Activated naive CD8-positive, alpha-beta T cell treated with anti-CD3 and anti-CD28 coated beads for 36 hours (primary cell): ENCODE data around the gene KRT4. TPM values are rescaled to one million over a fixed set of nuclear protein-coding genes. Genes with fewer than 3 reads are reported as not detected.
A peak's percentile ranks its signal among the peaks of the same experiment; 100 is the strongest.

Experiments
- DNase-seq: peaks from one replicate; pipeline ENCODE4 v3.0.0; 2021
- H3K27ac Mint-ChIP-seq: one replicate; pipeline ENCODE4 v1.8.0; 2022; ENCODE audit warnings: mild to moderate bottlenecking, moderate library complexity, mixed read lengths
- H3K27me3 Mint-ChIP-seq: one replicate; pipeline ENCODE4 v1.8.0; 2022; ENCODE audit warnings: mild to moderate bottlenecking, mixed read lengths
- H3K36me3 Mint-ChIP-seq: one replicate; pipeline ENCODE4 v1.8.0; 2021; ENCODE audit warnings: mild to moderate bottlenecking, mixed read lengths
- H3K4me1 Mint-ChIP-seq: one replicate; pipeline ENCODE4 v1.8.0; 2021; ENCODE audit warnings: mixed read lengths
- H3K4me3 Mint-ChIP-seq: one replicate; pipeline ENCODE4 v1.8.0; 2022; ENCODE audit warnings: mild to moderate bottlenecking, moderate library complexity, mixed read lengths
- H3K9me3 Mint-ChIP-seq: one replicate; pipeline ENCODE4 v1.8.0; 2022; ENCODE audit warnings: mixed read lengths
- total RNA-seq, 2 experiments: library from RNA; stranded (reverse); gene quantifications; one replicate each; pipeline ENCODE4 v1.2.3, GENCODE V29; 2021

The KRT4 gene
- total RNA-seq, 2 experiments from 2014 or later = 0.22 TPM; not detected in 1

DNA sequence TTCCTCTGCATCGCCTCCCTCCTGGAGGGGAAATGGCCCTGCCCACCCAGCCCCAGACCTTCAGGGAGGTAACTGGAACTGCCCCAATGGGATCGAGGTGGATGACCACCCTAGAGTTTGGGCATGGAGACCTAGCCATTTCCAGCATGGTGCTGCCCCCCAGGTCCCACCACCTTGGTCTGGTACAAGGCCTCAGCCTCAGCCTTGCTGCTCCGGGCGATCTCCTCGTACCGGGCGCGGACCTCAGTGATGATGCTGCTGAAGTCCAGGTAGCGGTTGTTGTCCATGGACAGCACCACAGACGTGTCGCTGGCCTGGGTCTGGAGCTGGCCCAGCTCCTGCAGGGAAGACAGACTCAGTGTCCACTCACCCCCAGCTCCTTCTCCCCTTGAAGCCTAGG lies 30.5 kb upstream of the KRT4 start:
- no peaks in the 10 kb centered on the region for H3K9me3 Mint-ChIP-seq
- no peak overlapping the region for H3K4me3 Mint-ChIP-seq
- H3K27ac Mint-ChIP-seq = no peak overlapping the region

GRCh38 chr12:52839436-52840105 lies 25.7 kb upstream of the KRT4 start:
- DNase-seq = no peak
- Mint-ChIP-seq H3K27me3 (no peaks in the 10 kb centered on the region), H3K4me3 (no peak overlapping the region), H3K9me3 (no peaks in the 10 kb centered on the region), H3K27ac (no peak overlapping the region), H3K36me3 (no peaks in the 10 kb centered on the region), H3K4me1 (peaks cover 47% of the 10 kb centered on the region)

More for the DNA sequence above, 30.5 kb upstream of the KRT4 start:
- no peak for DNase-seq
- no peaks in the 10 kb centered on the region for H3K27me3 Mint-ChIP-seq
- H3K4me1 Mint-ChIP-seq = peaks cover 8% of the 10 kb centered on the region
- H3K36me3 Mint-ChIP-seq = no peaks in the 10 kb centered on the region

DNA sequence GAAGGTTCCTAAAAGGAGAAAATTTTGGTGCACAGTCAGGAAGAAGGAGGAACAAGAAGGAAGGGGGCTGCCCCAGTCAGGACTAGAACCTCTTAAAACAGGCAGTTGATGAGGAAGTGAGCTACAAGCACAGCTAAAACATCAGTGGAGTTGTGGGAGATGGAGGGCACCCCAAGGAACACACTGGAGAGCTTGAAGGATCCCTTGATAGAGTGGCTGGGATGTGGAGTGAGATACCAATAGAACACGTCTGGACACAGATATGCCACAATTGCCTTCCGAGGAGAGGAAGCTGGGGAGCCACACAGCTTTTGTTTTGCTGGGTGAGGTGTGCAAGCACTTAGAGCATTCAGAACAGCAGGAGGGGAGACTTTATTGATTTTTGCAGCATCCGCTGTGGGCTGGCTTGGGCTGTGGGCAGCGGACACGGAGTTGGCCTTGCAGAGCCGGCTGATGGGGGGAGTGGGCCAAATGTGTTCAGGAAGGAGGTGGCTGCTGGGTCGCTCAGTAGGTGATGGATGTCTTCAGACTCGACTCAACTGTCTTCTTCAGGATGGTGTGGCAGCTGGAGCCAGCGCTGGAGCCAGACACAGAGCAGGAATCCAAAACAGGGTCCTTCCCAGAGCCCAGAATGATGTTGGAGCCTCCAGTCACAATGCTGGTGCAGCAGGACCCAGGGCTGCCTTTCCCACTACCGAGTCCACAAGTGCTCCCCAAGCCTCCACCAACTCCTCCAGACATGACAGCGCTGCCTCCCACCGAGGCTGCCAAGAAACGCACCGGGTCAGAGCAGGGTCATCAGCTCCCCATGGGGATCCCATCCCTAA lies 24.9 kb upstream of the KRT4 start:
- Mint-ChIP-seq H3K9me3 (no peaks in the 10 kb centered on the region), H3K27ac (no peak overlapping the region), H3K4me1 (peaks cover 46% of the 10 kb centered on the region), H3K36me3 (no peaks in the 10 kb centered on the region), H3K4me3 (no peak overlapping the region), H3K27me3 (no peaks in the 10 kb centered on the region)
- DNase-seq = no peak

DNA sequence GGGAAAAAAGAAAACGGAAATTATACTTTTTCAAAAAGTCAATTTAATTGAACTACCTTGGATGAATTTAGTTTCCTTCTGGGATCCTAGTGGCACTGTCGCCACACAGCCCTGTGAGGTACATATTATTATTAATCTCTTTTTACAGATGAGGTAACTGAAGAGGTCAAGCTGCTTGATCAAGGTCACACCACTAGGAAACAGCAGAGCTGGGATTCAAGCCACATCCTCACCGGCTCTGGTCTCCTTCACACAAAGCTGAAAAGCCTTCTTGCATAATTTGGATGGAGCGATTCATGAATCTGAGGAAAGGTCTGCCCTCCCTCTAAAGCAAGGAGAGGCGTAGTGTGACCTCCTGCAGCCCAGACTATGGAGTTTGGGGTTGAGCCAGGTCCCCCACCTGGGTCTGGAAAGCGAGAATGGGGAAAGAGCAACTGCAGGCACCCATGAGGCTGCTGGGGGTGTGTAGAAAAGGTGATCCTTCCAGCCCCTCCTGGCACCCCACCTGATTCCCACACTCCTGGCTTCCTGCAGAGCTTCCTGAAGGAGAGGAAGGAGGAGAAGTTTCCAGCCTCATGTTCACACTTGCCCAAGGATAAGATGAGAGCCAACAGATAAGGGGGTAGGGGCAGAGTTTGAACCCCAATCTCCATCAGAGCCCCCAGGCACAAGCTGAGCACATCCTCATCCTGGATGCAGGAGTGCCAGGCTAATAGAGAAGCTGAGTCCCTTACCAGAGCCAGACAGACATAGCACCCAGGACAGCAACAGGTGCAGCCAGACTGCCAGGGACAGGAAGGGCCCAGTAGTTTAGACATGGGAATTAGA lies 24.1 kb upstream of the KRT4 start:
- no peaks in the 10 kb centered on the region for H3K36me3 Mint-ChIP-seq
- H3K4me3 Mint-ChIP-seq = no peak overlapping the region
- H3K9me3 Mint-ChIP-seq = no peaks in the 10 kb centered on the region
- H3K27ac Mint-ChIP-seq = peak overlapping the region; percentile 89
- peaks cover 45% of the 10 kb centered on the region for H3K4me1 Mint-ChIP-seq
- no peaks in the 10 kb centered on the region for H3K27me3 Mint-ChIP-seq
- DNase-seq = no peak

- Mint-ChIP-seq H3K4me1 (peaks cover 43% of the 10 kb centered on the region), H3K27me3 (no peaks in the 10 kb centered on the region), H3K9me3 (no peaks in the 10 kb centered on the region), H3K4me3 (peak overlapping the region; percentile 35), H3K36me3 (no peaks in the 10 kb centered on the region), H3K27ac (peak overlapping the region; percentile 89)
- peak; percentile 7 for DNase-seq
Observed at GRCh38 chr12:52837413-52837741, 23.5 kb upstream of the KRT4 start.

GRCh38 chr12:52836491-52837412 lies 22.8 kb upstream of the KRT4 start:
- H3K27ac Mint-ChIP-seq = peak overlapping the region; percentile 89
- no peaks in the 10 kb centered on the region for H3K36me3 Mint-ChIP-seq
- H3K4me3 Mint-ChIP-seq = peak overlapping the region; percentile 51
- no peak for DNase-seq
- H3K9me3 Mint-ChIP-seq = no peaks in the 10 kb centered on the region
- H3K27me3 Mint-ChIP-seq = no peaks in the 10 kb centered on the region
- H3K4me1 Mint-ChIP-seq = peaks cover 39% of the 10 kb centered on the region

GRCh38 chr12:52836042-52836466 lies 22.1 kb upstream of the KRT4 start:
- H3K27ac Mint-ChIP-seq = peak overlapping the region; percentile 89
- no peaks in the 10 kb centered on the region for H3K36me3 Mint-ChIP-seq
- H3K4me1 Mint-ChIP-seq = peaks cover 39% of the 10 kb centered on the region
- peak; percentile 82 for DNase-seq
- H3K9me3 Mint-ChIP-seq = no peaks in the 10 kb centered on the region
- peak overlapping the region; percentile 51 for H3K4me3 Mint-ChIP-seq
- no peaks in the 10 kb centered on the region for H3K27me3 Mint-ChIP-seq

- no peaks in the 10 kb centered on the region for H3K36me3 Mint-ChIP-seq
- no peaks in the 10 kb centered on the region for H3K27me3 Mint-ChIP-seq
- peak overlapping the region; percentile 5 for H3K4me3 Mint-ChIP-seq
- peak; percentile 26 for DNase-seq
- peak overlapping the region; percentile 89 for H3K27ac Mint-ChIP-seq
- H3K4me1 Mint-ChIP-seq = peaks cover 40% of the 10 kb centered on the region
- H3K9me3 Mint-ChIP-seq = no peaks in the 10 kb centered on the region
Observed at GRCh38 chr12:52835271-52836041, 21.5 kb upstream of the KRT4 start.

DNA sequence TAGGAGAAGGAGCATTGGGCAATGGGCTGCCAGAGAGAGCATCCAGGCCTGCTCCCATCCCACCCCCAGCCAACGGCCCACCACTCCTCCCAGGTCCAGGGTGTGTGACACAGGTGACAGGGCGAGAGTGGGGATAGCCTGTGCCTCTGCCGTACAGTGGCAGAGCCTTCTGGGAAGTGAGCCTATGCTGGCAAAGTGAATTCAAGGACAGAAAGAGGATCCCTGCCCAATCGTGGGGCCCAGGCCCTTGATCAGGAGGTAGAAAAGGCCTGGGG lies 20.7 kb upstream of the KRT4 start:
- Mint-ChIP-seq H3K27ac (peak overlapping the region; percentile 39), H3K4me3 (no peak overlapping the region), H3K27me3 (no peaks in the 10 kb centered on the region)

DNA sequence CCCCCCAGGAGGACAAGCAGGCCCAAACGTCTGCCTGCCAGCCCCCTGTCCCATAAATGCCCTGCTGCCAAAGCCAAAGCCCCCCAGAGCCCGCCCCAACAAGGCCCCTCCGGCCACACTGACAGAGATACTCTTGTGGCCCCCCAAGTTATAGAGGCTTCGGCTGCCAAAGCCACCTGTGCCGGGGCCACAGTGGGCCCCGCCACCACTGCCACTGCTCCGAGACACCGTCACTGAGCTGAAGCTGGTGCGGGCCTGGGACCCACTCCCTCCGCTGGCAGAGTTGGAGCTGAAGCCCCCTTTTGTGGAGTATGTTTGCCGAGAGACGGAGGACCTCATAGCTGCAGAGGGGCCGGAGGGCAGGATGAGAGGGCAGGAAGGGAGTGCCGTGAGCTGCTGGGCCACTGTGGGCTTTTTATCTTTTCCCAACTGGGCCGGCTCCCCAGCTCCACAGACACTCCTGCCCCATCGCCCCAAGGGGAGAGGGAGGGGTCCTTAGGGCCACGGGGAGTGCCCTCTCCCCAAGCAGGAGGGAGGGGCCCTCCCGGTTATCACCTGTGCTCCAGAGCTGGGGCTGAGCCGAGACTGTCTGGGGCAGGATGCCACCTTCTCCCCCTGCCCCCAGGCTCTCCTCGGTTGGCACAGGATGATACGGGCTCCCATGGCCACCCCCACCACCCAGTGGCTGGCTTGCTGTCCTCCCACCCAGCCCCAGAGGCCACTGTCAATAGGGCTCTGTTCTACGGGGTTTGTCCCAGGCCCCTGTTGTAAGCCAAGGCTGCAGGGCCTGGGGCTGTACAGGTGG lies 20.2 kb upstream of the KRT4 start, which contains the start of gene KRT79:
KRT79 (minus strand) TSS at position 390 of the 805 bp plus-strand sequence; CDS start at position 339, 51 bp downstream.
- H3K4me1 Mint-ChIP-seq = peaks cover 41% of the 10 kb centered on the region

More for the DNA sequence above, 20.7 kb upstream of the KRT4 start:
- no peaks in the 10 kb centered on the region for H3K36me3 Mint-ChIP-seq
- H3K4me1 Mint-ChIP-seq = peaks cover 40% of the 10 kb centered on the region
- no peaks in the 10 kb centered on the region for H3K9me3 Mint-ChIP-seq
- DNase-seq = no peak

DNA sequence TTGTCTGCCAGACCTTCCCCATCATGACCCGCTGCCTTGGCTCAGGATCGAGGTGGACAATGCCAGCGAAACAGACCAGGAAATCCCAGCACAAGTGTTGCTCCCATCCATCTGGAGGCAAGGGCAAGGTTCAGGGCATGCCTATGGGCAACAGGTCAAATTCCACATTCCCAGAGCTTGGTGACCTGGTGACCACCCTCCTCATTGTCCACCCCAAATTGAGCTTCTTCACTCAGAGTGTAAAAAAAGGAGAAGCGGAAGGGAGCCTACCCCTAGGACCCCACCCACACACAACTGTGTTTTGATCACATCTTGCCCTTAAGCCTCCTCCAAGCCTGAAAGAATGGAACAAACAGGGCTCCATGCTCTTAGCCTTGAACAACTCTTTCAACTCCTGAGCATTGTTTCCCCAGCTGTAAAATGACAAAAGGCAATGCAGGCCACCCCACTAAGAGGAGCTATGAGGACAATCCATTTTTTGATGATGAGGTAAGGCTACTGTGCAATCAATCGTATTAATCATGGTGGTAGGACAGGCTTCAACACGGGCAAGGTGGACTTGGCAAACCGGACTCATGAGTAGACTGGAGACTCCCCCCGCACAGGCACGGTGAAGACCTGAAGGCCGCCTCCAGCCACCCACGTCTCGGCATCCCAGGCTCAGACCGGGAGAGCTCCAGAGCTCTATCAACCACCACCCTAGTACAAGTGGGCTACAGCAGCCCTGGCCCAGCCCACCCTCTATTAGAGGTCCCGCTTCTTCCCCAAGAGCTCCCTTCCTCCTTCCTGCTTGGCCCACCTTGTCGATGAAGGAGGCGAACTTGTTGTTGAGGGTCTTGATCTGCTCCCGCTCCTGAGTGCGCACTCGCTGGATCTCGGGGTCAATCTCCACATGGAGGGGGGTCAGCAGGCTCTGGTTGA lies 19.3 kb upstream of the KRT4 start:
- no peak overlapping the region for H3K4me3 Mint-ChIP-seq
- H3K36me3 Mint-ChIP-seq = no peaks in the 10 kb centered on the region
- no peak overlapping the region for H3K27ac Mint-ChIP-seq
- DNase-seq = no peak
- no peaks in the 10 kb centered on the region for H3K9me3 Mint-ChIP-seq
- peaks cover 47% of the 10 kb centered on the region for H3K4me1 Mint-ChIP-seq
- H3K27me3 Mint-ChIP-seq = no peaks in the 10 kb centered on the region

More for the DNA sequence above, 20.2 kb upstream of the KRT4 start, which contains the start of gene KRT79:
- Mint-ChIP-seq H3K4me3 (no peak within 1 kb of the TSS), H3K27me3 (no peaks in the 10 kb centered on the region), H3K36me3 (no peaks in the 10 kb centered on the region), H3K9me3 (no peaks in the 10 kb centered on the region), H3K27ac (peak within 1 kb of the TSS; percentile 89)
- DNase-seq = no peak

- Mint-ChIP-seq H3K36me3 (no peaks in the 10 kb centered on the region), H3K27ac (no peak overlapping the region), H3K27me3 (no peaks in the 10 kb centered on the region), H3K4me1 (peaks cover 40% of the 10 kb centered on the region), H3K9me3 (no peaks in the 10 kb centered on the region), H3K4me3 (no peak overlapping the region)
- DNase-seq = no peak
Observed at GRCh38 chr12:52832451-52832850, 18.5 kb upstream of the KRT4 start.
